ENCODE data around the gene CYP26B1.

- TF ChIP-seq CTCF (IDR thresholded peaks at IDR 0.05) (no peak), POLR2A (IDR thresholded peaks at IDR 0.05) (no peak)
Measured at GRCh38 chr2:72089537-72089936, 58.1 kb downstream of the CYP26B1 start.
